ENCODE results near the gene NRP2. TPM values are rescaled to one million over a fixed set of nuclear protein-coding genes. Genes with fewer than 3 reads are reported as not detected.

The NRP2 gene
- total and polyA plus RNA-seq, 2 of the 13 experiments (the other 11 are each of a cell fraction or from before 2014, with no cell fraction given) = 0.65 to 1.4 TPM

DNA sequence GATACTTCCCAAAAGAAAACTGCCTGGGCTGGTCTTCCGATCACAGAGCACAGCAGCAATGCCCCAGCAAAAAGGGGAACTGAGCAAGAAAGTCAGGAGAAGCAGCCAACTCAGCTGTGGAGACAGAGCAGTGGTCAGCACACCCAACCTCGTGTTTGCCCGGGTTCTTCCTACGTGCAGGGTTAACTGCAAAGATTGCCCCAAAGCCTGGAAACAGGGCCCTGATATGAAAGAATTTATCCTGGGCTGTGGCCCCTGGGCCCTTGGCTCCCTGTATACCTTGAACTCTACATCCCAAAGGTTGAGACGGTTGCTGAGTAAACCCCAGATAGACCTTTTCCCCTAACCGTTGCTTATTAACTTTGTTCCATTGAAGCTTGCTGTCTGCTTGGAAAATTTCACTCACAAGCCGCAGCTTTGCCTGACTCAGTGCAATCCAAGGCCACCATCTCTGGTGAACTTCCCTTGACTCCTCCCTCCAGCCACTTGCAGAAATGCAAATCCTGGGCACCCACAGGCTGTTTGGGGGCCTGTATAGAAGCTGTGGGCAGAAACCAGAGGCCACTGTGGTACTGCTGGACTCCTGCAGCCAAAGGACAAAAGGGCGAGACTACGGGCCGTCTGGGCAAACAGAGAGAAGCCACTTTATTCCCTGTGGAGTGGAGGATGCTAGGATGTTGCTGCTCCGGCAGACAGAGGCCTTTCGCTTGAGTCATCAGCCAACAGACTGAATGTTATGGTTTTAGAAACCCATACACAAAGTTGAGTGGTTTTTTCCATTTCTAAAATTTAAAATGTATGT is 18.2 kb downstream of the NRP2 start (continued):
- no peak for TF ChIP-seq ZMAT3 (CRISPR knock-in tag; conservative IDR thresholded peaks at IDR 0.05)
- TF ChIP-seq CHD4 (IDR thresholded peaks at IDR 0.05; ENCODE audit: borderline replicate concordance, low read length) = no peak
- TF ChIP-seq GLI4 (CRISPR knock-in tag; IDR thresholded peaks at IDR 0.05; ENCODE audit: borderline replicate concordance) = no peak
- TF ChIP-seq, protein P1, sequence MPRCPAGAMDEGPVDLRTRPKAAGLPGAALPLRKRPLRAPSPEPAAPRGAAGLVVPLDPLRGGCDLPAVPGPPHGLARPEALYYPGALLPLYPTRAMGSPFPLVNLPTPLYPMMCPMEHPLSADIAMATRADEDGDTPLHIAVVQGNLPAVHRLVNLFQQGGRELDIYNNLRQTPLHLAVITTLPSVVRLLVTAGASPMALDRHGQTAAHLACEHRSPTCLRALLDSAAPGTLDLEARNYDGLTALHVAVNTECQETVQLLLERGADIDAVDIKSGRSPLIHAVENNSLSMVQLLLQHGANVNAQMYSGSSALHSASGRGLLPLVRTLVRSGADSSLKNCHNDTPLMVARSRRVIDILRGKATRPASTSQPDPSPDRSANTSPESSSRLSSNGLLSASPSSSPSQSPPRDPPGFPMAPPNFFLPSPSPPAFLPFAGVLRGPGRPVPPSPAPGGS (CRISPR knock-in tag; IDR thresholded peaks at IDR 0.05) = no peak
- no peak for TF ChIP-seq HOXA7 (CRISPR knock-in tag; IDR thresholded peaks at IDR 0.05)
- no peak for TF ChIP-seq ZNF83 (CRISPR knock-in tag; IDR thresholded peaks at IDR 0.05; ENCODE audit: borderline replicate concordance)
- no peak for TF ChIP-seq GTF2F1 (IDR thresholded peaks at IDR 0.05; ENCODE audit: low read length)
- TF ChIP-seq ZNF205 (CRISPR knock-in tag; IDR thresholded peaks at IDR 0.05) = peak; percentile 59
- no peak for TF ChIP-seq NCOA5 (CRISPR knock-in tag; IDR thresholded peaks at IDR 0.05)
- TF ChIP-seq, protein P2, sequence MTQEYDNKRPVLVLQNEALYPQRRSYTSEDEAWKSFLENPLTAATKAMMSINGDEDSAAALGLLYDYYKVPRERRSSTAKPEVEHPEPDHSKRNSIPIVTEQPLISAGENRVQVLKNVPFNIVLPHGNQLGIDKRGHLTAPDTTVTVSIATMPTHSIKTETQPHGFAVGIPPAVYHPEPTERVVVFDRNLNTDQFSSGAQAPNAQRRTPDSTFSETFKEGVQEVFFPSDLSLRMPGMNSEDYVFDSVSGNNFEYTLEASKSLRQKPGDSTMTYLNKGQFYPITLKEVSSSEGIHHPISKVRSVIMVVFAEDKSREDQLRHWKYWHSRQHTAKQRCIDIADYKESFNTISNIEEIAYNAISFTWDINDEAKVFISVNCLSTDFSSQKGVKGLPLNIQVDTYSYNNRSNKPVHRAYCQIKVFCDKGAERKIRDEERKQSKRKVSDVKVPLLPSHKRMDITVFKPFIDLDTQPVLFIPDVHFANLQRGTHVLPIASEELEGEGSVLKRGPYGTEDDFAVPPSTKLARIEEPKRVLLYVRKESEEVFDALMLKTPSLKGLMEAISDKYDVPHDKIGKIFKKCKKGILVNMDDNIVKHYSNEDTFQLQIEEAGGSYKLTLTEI (CRISPR knock-in tag; conservative IDR thresholded peaks at IDR 0.05) = no peak
- TF ChIP-seq NR2F1 (CRISPR knock-in tag; IDR thresholded peaks at IDR 0.05) = peak; percentile 8 to 44; a peak in 1 of 4 replicates
- TF ChIP-seq SAFB2 (CRISPR knock-in tag; IDR thresholded peaks at IDR 0.05; ENCODE audit: borderline replicate concordance, low read depth) = no peak
- TF ChIP-seq ZNF224 (CRISPR knock-in tag; IDR thresholded peaks at IDR 0.05) = peak; percentile 70; the same call in 1 of the 2 replicates
- no peak; the same call in 1 of the 2 replicates for TF ChIP-seq ZNF782 (CRISPR knock-in tag; IDR thresholded peaks at IDR 0.05; ENCODE audit: borderline replicate concordance)
- no peak for TF ChIP-seq CEBPB (IDR thresholded peaks at IDR 0.05; ENCODE audit: borderline replicate concordance, low read depth, low read length)
- no peak for TF ChIP-seq BORCS8-MEF2B (CRISPR knock-in tag; IDR thresholded peaks at IDR 0.05)
- TF ChIP-seq ZSCAN12 (CRISPR knock-in tag; IDR thresholded peaks at IDR 0.05) = no peak
- TF ChIP-seq ZNF839 (CRISPR knock-in tag; IDR thresholded peaks at IDR 0.05; ENCODE audit: borderline replicate concordance) = no peak
- TF ChIP-seq, protein P3, sequence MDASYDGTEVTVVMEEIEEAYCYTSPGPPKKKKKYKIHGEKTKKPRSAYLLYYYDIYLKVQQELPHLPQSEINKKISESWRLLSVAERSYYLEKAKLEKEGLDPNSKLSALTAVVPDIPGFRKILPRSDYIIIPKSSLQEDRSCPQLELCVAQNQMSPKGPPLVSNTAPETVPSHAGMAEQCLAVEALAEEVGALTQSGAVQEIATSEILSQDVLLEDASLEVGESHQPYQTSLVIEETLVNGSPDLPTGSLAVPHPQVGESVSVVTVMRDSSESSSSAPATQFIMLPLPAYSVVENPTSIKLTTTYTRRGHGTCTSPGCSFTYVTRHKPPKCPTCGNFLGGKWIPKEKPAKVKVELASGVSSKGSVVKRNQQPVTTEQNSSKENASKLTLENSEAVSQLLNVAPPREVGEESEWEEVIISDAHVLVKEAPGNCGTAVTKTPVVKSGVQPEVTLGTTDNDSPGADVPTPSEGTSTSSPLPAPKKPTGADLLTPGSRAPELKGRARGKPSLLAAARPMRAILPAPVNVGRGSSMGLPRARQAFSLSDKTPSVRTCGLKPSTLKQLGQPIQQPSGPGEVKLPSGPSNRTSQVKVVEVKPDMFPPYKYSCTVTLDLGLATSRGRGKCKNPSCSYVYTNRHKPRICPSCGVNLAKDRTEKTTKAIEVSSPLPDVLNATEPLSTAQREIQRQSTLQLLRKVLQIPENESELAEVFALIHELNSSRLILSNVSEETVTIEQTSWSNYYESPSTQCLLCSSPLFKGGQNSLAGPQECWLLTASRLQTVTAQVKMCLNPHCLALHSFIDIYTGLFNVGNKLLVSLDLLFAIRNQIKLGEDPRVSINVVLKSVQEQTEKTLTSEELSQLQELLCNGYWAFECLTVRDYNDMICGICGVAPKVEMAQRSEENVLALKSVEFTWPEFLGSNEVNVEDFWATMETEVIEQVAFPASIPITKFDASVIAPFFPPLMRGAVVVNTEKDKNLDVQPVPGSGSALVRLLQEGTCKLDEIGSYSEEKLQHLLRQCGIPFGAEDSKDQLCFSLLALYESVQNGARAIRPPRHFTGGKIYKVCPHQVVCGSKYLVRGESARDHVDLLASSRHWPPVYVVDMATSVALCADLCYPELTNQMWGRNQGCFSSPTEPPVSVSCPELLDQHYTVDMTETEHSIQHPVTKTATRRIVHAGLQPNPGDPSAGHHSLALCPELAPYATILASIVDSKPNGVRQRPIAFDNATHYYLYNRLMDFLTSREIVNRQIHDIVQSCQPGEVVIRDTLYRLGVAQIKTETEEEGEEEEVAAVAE (CRISPR knock-in tag; IDR thresholded peaks at IDR 0.05; ENCODE audit: borderline replicate concordance) = no peak
- 0 out of 2 replicates have a peak, but pooled peaks have one; percentile 48 for TF ChIP-seq HDAC1 (CRISPR knock-in tag; IDR thresholded peaks at IDR 0.05)
- no peak for TF ChIP-seq ZNF747 (CRISPR knock-in tag; IDR thresholded peaks at IDR 0.05; ENCODE audit: borderline replicate concordance)
- TF ChIP-seq SOX13 (IDR thresholded peaks at IDR 0.05) = no peak
- no peak; a peak in 2 of 4 replicates for TF ChIP-seq SOX13 (CRISPR knock-in tag; conservative IDR thresholded peaks at IDR 0.05 in 1 of 2, IDR thresholded peaks at IDR 0.05 in 1 of 2)
